PC-3 (cell line): Measurements from ENCODE around the gene GPR68. TPM values are rescaled to one million over a fixed set of nuclear protein-coding genes. Genes with fewer than 3 reads are reported as not detected.

Experiments
- ATAC-seq: fragments of 200-7000 bp; cut with Tn5 transposase; 2 replicates; pipeline ENCODE4 v1.9.1; 2020; ENCODE audit warnings: mild to moderate bottlenecking, moderate library complexity
- BruUV-seq: library from RNA; stranded (reverse); fragments of 400-500 nt; replicated peaks from 2 replicates; lab custom pipeline; 2021; lab: Mats Ljungman, UMichigan
- CTCF ChIA-PET: fragments of 300-600 bp; sonication (Branson Sonifier 250); formaldehyde crosslinking; loops from one replicate; lab custom pipeline; 2022; ENCODE audit warnings: antibody characterized with exemption; lab: Charles Lee
- POLR2A ChIA-PET: fragments of 300-600 bp; sonication (Branson Sonifier 250); formaldehyde crosslinking; loops from one replicate; lab custom pipeline; 2022; ENCODE audit warnings: antibody characterized with exemption; ENCODE audit not compliant: unreplicated experiment; lab: Charles Lee
- DNase-seq: peaks from one replicate; pipeline ENCODE4 v3.0.0-alpha.2; 2015
- H2AFZ ChIP-seq: fragments of 300-600 bp; sonication (generic); 2 replicates; pipeline ENCODE4 v1.6.0; 2016; ENCODE audit warnings: antibody characterized with exemption, low read length
- H3F3A ChIP-seq: fragments of 300-600 bp; sonication (generic); one replicate; pipeline ENCODE4 v1.6.0; 2017; ENCODE audit warnings: antibody characterized with exemption, low read length, control low read depth, mild to moderate bottlenecking; ENCODE audit not compliant: unreplicated experiment
- H3K27ac ChIP-seq: fragments of 300-600 bp; sonication (generic); 2 replicates; pipeline ENCODE4 v1.5.1; 2016; ENCODE audit warnings: mild to moderate bottlenecking, low read length
- H3K27me3 ChIP-seq: fragments of 300-600 bp; sonication (generic); 2 replicates; pipeline ENCODE4 v1.6.1; 2016; ENCODE audit warnings: low read length, mixed read lengths
- H3K36me3 ChIP-seq: fragments of 300-600 bp; sonication (generic); 2 replicates; pipeline ENCODE4 v1.6.1; 2016; ENCODE audit warnings: low read depth, mixed run types, low read length, mixed read lengths
- H3K4me1 ChIP-seq: fragments of 300-600 bp; sonication (generic); 2 replicates; pipeline ENCODE4 v1.5.1; 2016; ENCODE audit warnings: low read length; ENCODE audit not compliant: insufficient read depth
- H3K4me2 ChIP-seq: fragments of 300-600 bp; sonication (generic); 2 replicates; pipeline ENCODE4 v1.6.0; 2016; ENCODE audit warnings: low read length
- H3K4me3 ChIP-seq: fragments of 300-600 bp; sonication (generic); 2 replicates; pipeline ENCODE4 v1.5.1; 2016; ENCODE audit warnings: mild to moderate bottlenecking, low read length, mixed read lengths
- H3K79me2 ChIP-seq: fragments of 300-600 bp; sonication (generic); 2 replicates; pipeline ENCODE4 v1.6.1; 2017; ENCODE audit warnings: low read length, mixed read lengths
- H3K9ac ChIP-seq: fragments of 300-600 bp; sonication (generic); 2 replicates; pipeline ENCODE4 v1.6.0; 2016; ENCODE audit warnings: mild to moderate bottlenecking, low read length
- H3K9me2 ChIP-seq: fragments of 300-600 bp; sonication (generic); replicated peaks from 2 replicates; pipeline ENCODE4 v1.6.1; 2016; ENCODE audit warnings: mixed run types, low read length, mixed read lengths
- H3K9me3 ChIP-seq: fragments of 300-600 bp; sonication (generic); 2 replicates; pipeline ENCODE4 v1.6.1; 2016; ENCODE audit warnings: low read length, mixed read lengths
- H4K20me1 ChIP-seq: fragments of 300-600 bp; sonication (generic); 2 replicates; pipeline ENCODE4 v1.6.1; 2016; ENCODE audit warnings: low read length, mixed read lengths
- CTCF ChIP-seq: fragments of 300-600 bp; sonication (generic); conservative IDR thresholded peaks from 2 replicates; pipeline ENCODE4 v1.5.1; 2017; ENCODE audit warnings: antibody characterized with exemption, low read depth, mild to moderate bottlenecking, low read length
- EZH2 ChIP-seq: fragments of 300-600 bp; sonication (generic); IDR thresholded peaks from one replicate; pipeline ENCODE4 v1.6.1; 2017; ENCODE audit warnings: antibody characterized with exemption, mild to moderate bottlenecking, low read length; ENCODE audit not compliant: unreplicated experiment
- EZH2phosphoT487 ChIP-seq: fragments of 300-600 bp; sonication (generic); IDR thresholded peaks from 2 replicates; pipeline ENCODE4 v1.6.1; 2018; ENCODE audit warnings: mild to moderate bottlenecking, antibody characterized with exemption, low read length, borderline replicate concordance
- intact Hi-C: fragments of 100-400 bp; cut with micrococcal nuclease; formaldehyde crosslinking; loops from 2 replicates; pipeline ENCODE4 v1.9.0; 2023
- total RNA-seq: library from RNA; depleted of rRNA; stranded (reverse); fragments of >200 nt; gene quantifications from 2 replicates; pipeline ENCODE4 v1.2.3, GENCODE V29; 2014

Gene GPR68
- total RNA-seq, 1 experiment from 2014 or later, result 1.5 TPM

- no peak for ATAC-seq
These were observed 34.9 kb upstream of the GPR68 start for GRCh38 chr14:91279354-91279753.

GRCh38 chr14:91278383-91278715 lies 33.8 kb upstream of the GPR68 start:
- Histone ChIP-seq H2AFZ (no peak overlapping the region), H3K27me3 (no peaks in the 10 kb centered on the region), H3K27ac (no peak overlapping the region), H3K4me1 (peaks cover 20% of the 10 kb centered on the region), H3K9ac (no peak overlapping the region), H3K36me3 (peaks cover 11% of the 10 kb centered on the region), H3F3A (no peaks in the 10 kb centered on the region), H3K4me2 (no peak overlapping the region), H3K9me3 (no peaks in the 10 kb centered on the region), H3K79me2 (no peaks in the 10 kb centered on the region), H4K20me1 (no peaks in the 10 kb centered on the region), H3K4me3 (no peak overlapping the region), H3K9me2 (no peaks in the 10 kb centered on the region)
- ChIA-PET POLR2A (interaction anchor here (0.6 kb wide), 1 partner anchor 218 kb away, joined by 4 read pairs; the partner anchor contains the start of gene RPS6KA5), CTCF (no interaction called here)
- BruUV-seq, result no TSS peak
- intact Hi-C loops, result no loop called here
- ATAC-seq (no peak), DNase-seq (no peak)
- no peak for TF ChIP-seq EZH2phosphoT487
- TF ChIP-seq CTCF, result no peak
- TF ChIP-seq EZH2, result no peak

More at GRCh38 chr14:91279354-91279753, 34.9 kb upstream of the GPR68 start:
- Histone ChIP-seq H3K27me3 (no peaks in the 10 kb centered on the region), H3F3A (no peaks in the 10 kb centered on the region), H3K27ac (no peak overlapping the region), H3K4me1 (peaks cover 30% of the 10 kb centered on the region), H3K9me2 (no peaks in the 10 kb centered on the region), H2AFZ (no peak overlapping the region), H3K9ac (no peak overlapping the region), H3K4me3 (no peak overlapping the region), H3K36me3 (peaks cover 11% of the 10 kb centered on the region), H3K4me2 (no peak overlapping the region), H3K79me2 (no peaks in the 10 kb centered on the region), H4K20me1 (no peaks in the 10 kb centered on the region), H3K9me3 (no peaks in the 10 kb centered on the region)
- no TSS peak for BruUV-seq
- ChIA-PET CTCF (no interaction called here), POLR2A (no interaction called here)
- intact Hi-C loops, result no loop called here
- TF ChIP-seq CTCF (no peak), EZH2phosphoT487 (no peak), EZH2 (no peak)
- no peak for DNase-seq

- ChIA-PET POLR2A (no interaction called here), CTCF (no interaction called here)
- DNase-seq, result no peak
- BruUV-seq, result no TSS peak
- no peak overlapping the region for H3K4me3 ChIP-seq
- H2AFZ ChIP-seq, result no peak overlapping the region
- no peak overlapping the region for H3K27ac ChIP-seq
- no peak overlapping the region for H3K4me2 ChIP-seq
- H3K9me2 ChIP-seq, result no peaks in the 10 kb centered on the region
- peaks cover 11% of the 10 kb centered on the region for H3K36me3 ChIP-seq
- no peaks in the 10 kb centered on the region for H3F3A ChIP-seq
- no peaks in the 10 kb centered on the region for H3K79me2 ChIP-seq
- intact Hi-C loops, result no loop called here
- TF ChIP-seq CTCF (no peak), EZH2 (no peak), EZH2phosphoT487 (no peak)
- no peaks in the 10 kb centered on the region for H4K20me1 ChIP-seq
- peaks cover 14% of the 10 kb centered on the region for H3K4me1 ChIP-seq
- no peaks in the 10 kb centered on the region for H3K27me3 ChIP-seq
- no peaks in the 10 kb centered on the region for H3K9me3 ChIP-seq
- no peak overlapping the region for H3K9ac ChIP-seq
- ATAC-seq, result no peak
These were observed 33.3 kb upstream of the GPR68 start for GRCh38 chr14:91277546-91278382.
